H1 (cell line): ENCODE measurements around the gene PLBD1. TPM values are rescaled to one million over a fixed set of nuclear protein-coding genes. Genes with fewer than 3 reads are reported as not detected.

Experiments
- CTCF ChIA-PET: fragments of 300-600 bp; sonication (Branson Sonifier 250); formaldehyde crosslinking; loops from one replicate; lab custom pipeline; 2021; ENCODE audit not compliant: partially characterized antibody; lab: Charles Lee
- POLR2A ChIA-PET: fragments of 300-600 bp; sonication (Branson Sonifier 250); formaldehyde crosslinking; loops from one replicate; lab custom pipeline; 2021; ENCODE audit warnings: inconsistent platforms; ENCODE audit not compliant: partially characterized antibody; lab: Charles Lee
- DNase-seq, 2 experiments: peaks; one replicate each; pipeline versions ENCODE4 v3.0.0 to v3.0.0-alpha.2; 2010 to 2022; ENCODE audit warnings: low spot score in 2 of 2, low read depth in 1 of 2, mixed read lengths in 1 of 2
- FAIRE-seq: peaks from 2 replicates; lab custom pipeline; 2011; peaks lifted over from hg19 to GRCh38; lab: Jason Lieb, UNC
- H2AFZ ChIP-seq: 2 replicates; pipeline ENCODE4 v1.8.1; 2012; ENCODE audit warnings: low read length, inconsistent platforms
- H2AK5ac ChIP-seq: 2 replicates; pipeline ENCODE4 v1.6.1; 2013; ENCODE audit warnings: low read depth, low read length
- H2BK120ac ChIP-seq: replicated peaks from 2 replicates; pipeline ENCODE3; 2013; ENCODE audit warnings: low read depth, low read length, inconsistent platforms
- H2BK12ac ChIP-seq: 2 replicates; pipeline ENCODE4 v1.6.1; 2013; ENCODE audit warnings: low read depth, low read length
- H2BK15ac ChIP-seq: 2 replicates; pipeline ENCODE4 v1.6.1; 2013; ENCODE audit warnings: low read length
- H2BK20ac ChIP-seq: 2 replicates; pipeline ENCODE4 v1.6.1; 2013; ENCODE audit warnings: low read length
- H2BK5ac ChIP-seq: 2 replicates; pipeline ENCODE4 v1.6.1; 2013; ENCODE audit warnings: low read depth, low read length
- H3K14ac ChIP-seq: 2 replicates; pipeline ENCODE4 v1.6.1; 2013; ENCODE audit warnings: inconsistent platforms; ENCODE audit not compliant: insufficient read length
- H3K18ac ChIP-seq: 2 replicates; pipeline ENCODE4 v1.6.1; 2013; ENCODE audit warnings: low read length; ENCODE audit errors: extremely low read depth
- H3K23ac ChIP-seq: 2 replicates; pipeline ENCODE4 v1.6.1; 2013; ENCODE audit warnings: inconsistent platforms; ENCODE audit not compliant: insufficient read length
- H3K23me2 ChIP-seq: 2 replicates; pipeline ENCODE4 v1.6.1; 2013; ENCODE audit warnings: low read depth, low read length
- H3K27ac ChIP-seq: 2 replicates; pipeline ENCODE4 v1.6.1; 2011; ENCODE audit warnings: low read depth, low read length, inconsistent platforms
- H3K27me3 ChIP-seq, 4 experiments: replicated peaks in 1 of 4; 1 replicate in 1 of 4; 2 replicates in 3 of 4; pipeline versions ENCODE4 v1.6.1 to v1.8.1; 2011 to 2013; ENCODE audit warnings: low read length in 3 of 4, mild to moderate bottlenecking in 3 of 4, inconsistent platforms in 2 of 4, mixed read lengths in 2 of 4, moderate library complexity in 1 of 4; ENCODE audit not compliant: control insufficient read depth in 3 of 4, insufficient read depth in 3 of 4; ENCODE audit errors: extremely low read depth in 1 of 4
- H3K36me3 ChIP-seq, 4 experiments: 2 replicates each; pipeline versions ENCODE4 v1.6.1 to v1.8.1; 2011 to 2013; ENCODE audit warnings: mild to moderate bottlenecking in 4 of 4, low read length in 3 of 4, moderate library complexity in 2 of 4, control low read depth in 1 of 4, inconsistent platforms in 1 of 4; ENCODE audit not compliant: insufficient read depth in 4 of 4, control insufficient read depth in 2 of 4
- H3K4ac ChIP-seq: replicated peaks from 2 replicates; pipeline ENCODE3; 2013; ENCODE audit warnings: low read length, low read depth, mixed read lengths, inconsistent platforms; ENCODE audit not compliant: insufficient read length
- H3K4me1 ChIP-seq, 4 experiments: replicated peaks in 1 of 4; 1 replicate in 1 of 4; 2 replicates in 3 of 4; pipeline versions ENCODE4 v1.6.1 to v1.8.1; 2011 to 2013; ENCODE audit warnings: low read length in 3 of 4, inconsistent platforms in 2 of 4, mixed read lengths in 1 of 4; ENCODE audit not compliant: insufficient read depth in 4 of 4, control insufficient read depth in 3 of 4
- H3K4me2 ChIP-seq, 2 experiments: 2 replicates each; pipeline versions ENCODE4 v1.6.1 to v1.8.1; 2011 to 2013; ENCODE audit warnings: low read depth in 2 of 2, low read length in 2 of 2, control low read depth in 1 of 2, inconsistent platforms in 1 of 2, mild to moderate bottlenecking in 1 of 2; ENCODE audit not compliant: insufficient read depth in 1 of 2
- H3K4me3 ChIP-seq, 4 experiments: fragments of 200-600, 300-600 bp in 1 of 4; sonication (generic), shearing (Covaris generic), sonication (Bioruptor Twin) in 1 of 4; 2 replicates each; pipeline versions ENCODE4 v1.5.1 to v1.8.1; 2011 to 2016; ENCODE audit warnings: low read length in 4 of 4, low read depth in 3 of 4, control low read depth in 2 of 4, inconsistent platforms in 2 of 4, mild to moderate bottlenecking in 2 of 4, mixed read lengths in 1 of 4, moderate library complexity in 1 of 4; ENCODE audit not compliant: insufficient read depth in 2 of 4; ENCODE audit errors: extremely low read depth in 1 of 4
- H3K56ac ChIP-seq: replicated peaks from 2 replicates; pipeline ENCODE3; 2013; ENCODE audit warnings: low read depth, mild to moderate bottlenecking, mixed read lengths, low read length, inconsistent platforms; ENCODE audit not compliant: insufficient read length
- H3K79me1 ChIP-seq: 2 replicates; pipeline ENCODE4 v1.6.1; 2013; ENCODE audit warnings: low read depth, low read length, control low read depth
- H3K79me2 ChIP-seq, 2 experiments: 2 replicates each; pipeline versions ENCODE4 v1.6.1 to v1.8.1; 2012 to 2013; ENCODE audit warnings: low read length in 2 of 2, mild to moderate bottlenecking in 2 of 2, inconsistent platforms in 1 of 2; ENCODE audit not compliant: insufficient read depth in 2 of 2, control insufficient read depth in 1 of 2
- H3K9ac ChIP-seq, 4 experiments: replicated peaks in 1 of 4; 1 replicate in 1 of 4; 2 replicates in 3 of 4; pipeline versions ENCODE4 v1.6.1 to v1.8.1; 2011 to 2013; ENCODE audit warnings: low read depth in 3 of 4, low read length in 3 of 4, control low read depth in 2 of 4, mild to moderate bottlenecking in 2 of 4, moderate library complexity in 2 of 4, inconsistent platforms in 1 of 4; ENCODE audit errors: extremely low read depth in 1 of 4
- H3K9me3 ChIP-seq, 2 experiments: 2 replicates each; pipeline versions ENCODE4 v1.6.1 to v1.8.1; 2012 to 2013; ENCODE audit warnings: mild to moderate bottlenecking in 2 of 2, moderate library complexity in 2 of 2, control low read depth in 1 of 2, inconsistent platforms in 1 of 2, low read depth in 1 of 2, low read length in 1 of 2, mixed read lengths in 1 of 2; ENCODE audit not compliant: insufficient read depth in 2 of 2
- H4K20me1 ChIP-seq, 2 experiments: replicated peaks in 1 of 2; 2 replicates each; pipeline versions ENCODE3 to v1.8.1; 2011 to 2013; ENCODE audit warnings: inconsistent platforms in 2 of 2, low read length in 2 of 2, mild to moderate bottlenecking in 1 of 2; ENCODE audit not compliant: insufficient read depth in 2 of 2, control insufficient read depth in 1 of 2
- H4K5ac ChIP-seq: 2 replicates; pipeline ENCODE4 v1.6.1; 2013; ENCODE audit warnings: low read length, low read depth, mixed read lengths, inconsistent platforms; ENCODE audit not compliant: insufficient read length
- H4K8ac ChIP-seq: 2 replicates; pipeline ENCODE4 v1.8.0; 2013; ENCODE audit warnings: mild to moderate bottlenecking, moderate library complexity, low read length, inconsistent platforms; ENCODE audit not compliant: insufficient read depth; ENCODE audit errors: extremely low read depth
- H4K91ac ChIP-seq: replicated peaks from 2 replicates; pipeline ENCODE3; 2013; ENCODE audit warnings: low read length, mixed read lengths, inconsistent platforms; ENCODE audit not compliant: insufficient read length
- CEBPB ChIP-seq: IDR thresholded peaks from 2 replicates; pipeline ENCODE4 v1.6.1; 2012; ENCODE audit warnings: low read depth, low read length
- EGR1 ChIP-seq: IDR thresholded peaks from 2 replicates; pipeline ENCODE4 v1.6.1; 2011; ENCODE audit warnings: low read depth, low read length, borderline replicate concordance
- EP300 ChIP-seq, 2 experiments: IDR thresholded peaks; 1 replicate in 1 of 2; 2 replicates in 1 of 2; pipeline ENCODE4 v1.6.1; 2011 to 2012; ENCODE audit warnings: low read depth in 2 of 2, low read length in 2 of 2, mild to moderate bottlenecking in 2 of 2, borderline replicate concordance in 1 of 2, inconsistent platforms in 1 of 2, moderate library complexity in 1 of 2
- GABPA ChIP-seq: IDR thresholded peaks from 2 replicates; pipeline ENCODE4 v1.6.1; 2011; ENCODE audit warnings: mild to moderate bottlenecking, low read length, moderate library complexity, borderline replicate concordance; ENCODE audit not compliant: insufficient read depth
- GTF2F1 ChIP-seq: IDR thresholded peaks from 2 replicates; pipeline ENCODE4 v1.6.1; 2012; ENCODE audit warnings: low read depth, low read length, improper control_type of control experiment, borderline replicate concordance
- JUN ChIP-seq: IDR thresholded peaks from 2 replicates; pipeline ENCODE4 v1.6.1; 2011; ENCODE audit warnings: low read depth, mild to moderate bottlenecking, improper control_type of control experiment, low read length
- JUND ChIP-seq: IDR thresholded peaks from 2 replicates; pipeline ENCODE4 v1.6.1; 2011; ENCODE audit warnings: mild to moderate bottlenecking, improper control_type of control experiment, low read length
- KDM1A ChIP-seq: fragments of 200-600, 300-600 bp; sonication (generic); IDR thresholded peaks from 2 replicates; pipeline ENCODE4 v1.7.1; 2016; ENCODE audit warnings: mild to moderate bottlenecking, low read length, borderline replicate concordance
- KDM5A ChIP-seq: fragments of 200-600 bp; IDR thresholded peaks from 2 replicates; pipeline ENCODE4 v1.7.1; 2012; ENCODE audit warnings: mild to moderate bottlenecking, low read length, inconsistent platforms, mixed read lengths
- NANOG ChIP-seq: IDR thresholded peaks from 2 replicates; pipeline ENCODE4 v1.6.1; 2011; ENCODE audit warnings: low read length, low read depth, mild to moderate bottlenecking, inconsistent platforms; ENCODE audit not compliant: insufficient read depth, poor library complexity, severe bottlenecking
- NRF1 ChIP-seq: IDR thresholded peaks from 2 replicates; pipeline ENCODE4 v1.6.1; 2011; ENCODE audit warnings: mild to moderate bottlenecking, low read depth, low read length, improper control_type of control experiment
- PHF8 ChIP-seq: fragments of 200-600 bp; sonication (generic); conservative IDR thresholded peaks from 2 replicates; pipeline ENCODE4 v1.7.1; 2012; ENCODE audit warnings: low read depth, mild to moderate bottlenecking, inconsistent platforms, low read length, moderate library complexity
- POU5F1 ChIP-seq: IDR thresholded peaks from 2 replicates; pipeline ENCODE4 v1.6.1; 2011; ENCODE audit warnings: low read depth, mild to moderate bottlenecking, low read length, moderate library complexity
- SP2 ChIP-seq: IDR thresholded peaks from 2 replicates; pipeline ENCODE4 v1.6.1; 2012; ENCODE audit warnings: mild to moderate bottlenecking, low read length, inconsistent platforms
- TEAD4 ChIP-seq: IDR thresholded peaks from 2 replicates; pipeline ENCODE4 v1.6.1; 2012; ENCODE audit warnings: low read depth, low read length, inconsistent platforms, mixed read lengths
- WGBS, 2 experiments: shearing (Covaris generic) in 1 of 2; methylation state at CpG; one replicate each; pipeline versions ENCODE4 v1.1.6 to v1.1.7; 2013 to 2015; ENCODE audit warnings: low lambda C conversion rate in 2 of 2, mixed read lengths in 2 of 2, inconsistent platforms in 1 of 2, low coverage in 1 of 2, missing lambda C conversion rate in 1 of 2; ENCODE audit not compliant: insufficient replicate concordance in 2 of 2, insufficient coverage in 1 of 2, insufficient read length in 1 of 2; ENCODE audit errors: extremely low coverage in 1 of 2, missing lambda C conversion rate in 1 of 2; 5-methylcytosine and 5-hydroxymethylcytosine counted together
- polyA plus RNA-seq, 7 experiments: library from polyadenylated mRNA; depleted of rRNA in 3 of 7; stranded (reverse) in 5 of 7; unstranded in 2 of 7; fragments of >200 nt in 5 of 7; fragments of 200-250 nt in 2 of 7; gene quantifications; 1 replicate in 5 of 7; 2 replicates in 1 of 7; 4 replicates in 1 of 7; pipeline versions ENCODE4 v1.2.1 to v1.2.3, GENCODE V29; 2011 to 2013; ENCODE audit warnings: missing spikeins in 2 of 7, mixed read lengths in 2 of 7
- total RNA-seq: library from RNA; stranded (reverse); fragmentation: NEBNext Ultra II Directional; extraction: Animal tissue kit (Norgen Biotek cat#: 25700); gene quantifications from 2 replicates; pipeline ENCODE4 v1.2.1, GENCODE V29; 2021

The PLBD1 gene
- total and polyA plus RNA-seq, 2 of the 8 experiments (the other 6 are each of a cell fraction or from before 2014, with no cell fraction given) = 6.3 to 12.3 TPM

DNA sequence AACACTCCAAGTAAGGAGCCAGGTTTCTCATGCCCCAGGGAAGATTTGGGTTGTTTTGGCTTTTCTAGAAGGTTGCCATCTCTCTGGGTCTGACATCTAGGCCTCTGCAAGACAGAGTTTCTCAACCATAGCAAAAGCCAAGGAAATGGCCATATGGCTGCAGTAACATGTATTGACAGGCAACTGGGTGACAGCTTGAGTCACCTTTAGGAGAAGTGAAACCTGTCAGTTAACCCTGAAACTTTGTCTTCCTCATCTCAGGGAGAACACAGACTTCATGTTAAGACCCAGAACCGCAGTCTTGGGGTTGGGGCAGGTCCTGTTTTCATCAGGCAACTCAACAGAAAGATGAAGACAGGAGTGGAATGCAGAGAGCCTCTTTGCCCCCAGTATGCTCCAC, 46.0 kb upstream of the PLBD1 start:
- ChIA-PET CTCF (interaction anchor here (0.8 to 2.0 kb wide), 6 partner anchors 11 to 375 kb away, joined by 3 to 6 read pairs (median 4); no protein-coding TSS in a partner anchor), POLR2A (no interaction called here)
- no peak overlapping the region for H3K14ac ChIP-seq
- H4K8ac ChIP-seq = no peak overlapping the region
- H4K20me1 ChIP-seq = no peaks in the 10 kb centered on the region
- peaks cover 0 to 3% (median 0%) of the 10 kb centered on the region in 4 experiments; a peak in 1 of 7 replicates for H3K4me1 ChIP-seq
- no peaks in the 10 kb centered on the region for H3K79me1 ChIP-seq
- H3K27ac ChIP-seq = no peak overlapping the region
- no peak overlapping the region for H3K56ac ChIP-seq
- H3K23ac ChIP-seq = no peak overlapping the region
- H2AK5ac ChIP-seq = no peak overlapping the region
- WGBS, 2 experiments = 100% methylated on average over 1 of the region's 1 CpG; no CpG with 5 or more reads in 1 of the 2 experiments
- no peak overlapping the region for H2AFZ ChIP-seq
- no peak overlapping the region for H3K9ac ChIP-seq
- no peaks in the 10 kb centered on the region for H3K9me3 ChIP-seq
- no peaks in the 10 kb centered on the region for H3K36me3 ChIP-seq
- H3K4ac ChIP-seq = no peak overlapping the region
- H2BK12ac ChIP-seq = no peak overlapping the region
- H3K4me3 ChIP-seq = no peak overlapping the region
- H2BK15ac ChIP-seq = no peak overlapping the region
- no peaks in the 10 kb centered on the region for H3K27me3 ChIP-seq
- no peak for FAIRE-seq
- H3K79me2 ChIP-seq = no peaks in the 10 kb centered on the region
- H3K4me2 ChIP-seq = no peak overlapping the region
- H2BK120ac ChIP-seq = no peak overlapping the region
- H3K18ac ChIP-seq = no peak overlapping the region
- no peak overlapping the region for H4K5ac ChIP-seq
- H4K91ac ChIP-seq = no peak overlapping the region
- DNase-seq = no peak
- H2BK20ac ChIP-seq = no peak overlapping the region
- no peaks in the 10 kb centered on the region; the same call in 1 of the 2 replicates for H3K23me2 ChIP-seq
- H2BK5ac ChIP-seq = no peak overlapping the region
- TF ChIP-seq NANOG (no peak), NRF1 (no peak), GTF2F1 (no peak), PHF8 (no peak), TEAD4 (no peak), SP2 (no peak), GABPA (no peak), POU5F1 (no peak), JUND (no peak), EP300 (IDR thresholded peaks at IDR 0.05; ENCODE audit: borderline replicate concordance in 1 of 2, low read depth in 2 of 2, low read length in 2 of 2) (no peak), KDM1A (no peak), CEBPB (no peak), KDM5A (no peak), EGR1 (no peak), JUN (no peak)
